ENCODE data around the gene LOXHD1.

Gene LOXHD1

DNA sequence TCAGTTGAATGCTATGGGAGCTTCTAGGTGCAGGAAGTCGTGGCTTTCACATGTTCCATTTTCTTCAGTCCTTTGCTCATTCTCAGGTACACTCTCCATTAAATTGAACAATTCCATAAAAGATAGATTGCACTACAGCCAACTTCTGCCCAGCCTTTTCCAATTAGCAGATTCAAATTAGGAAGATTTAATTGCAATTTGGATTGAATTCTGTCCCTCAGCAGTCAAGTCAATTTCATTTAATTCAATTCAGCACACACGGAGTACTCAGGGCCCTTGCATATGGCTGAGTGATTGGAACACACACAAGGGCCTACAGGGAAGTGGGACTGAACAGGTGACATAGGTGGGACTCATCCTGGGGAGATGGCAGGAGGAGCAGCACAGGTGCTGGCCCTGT, 220.4 kb downstream of the LOXHD1 start:
- DNase-seq: no peak

DNA sequence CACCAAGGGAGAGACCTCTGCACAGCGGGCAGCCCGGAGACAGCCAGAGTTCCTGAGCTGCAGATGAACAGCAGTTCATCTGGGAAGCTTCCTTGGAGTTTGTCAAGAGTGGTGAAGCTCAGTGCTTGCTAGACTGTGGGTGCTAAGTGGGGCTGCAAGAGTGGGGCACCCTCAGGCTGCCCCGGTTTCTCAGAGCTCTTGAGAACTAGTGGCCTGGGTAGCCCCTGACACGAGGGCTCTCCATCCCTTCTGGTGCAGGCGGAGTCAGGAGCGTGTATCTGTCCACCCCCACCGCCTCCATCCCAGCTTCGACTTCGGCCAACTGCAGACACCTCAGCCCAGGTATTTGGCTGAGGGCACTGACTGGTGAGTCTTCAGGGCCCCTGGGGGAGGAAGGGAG, 222.0 kb downstream of the LOXHD1 start:
- DNase-seq: no peak

DNA sequence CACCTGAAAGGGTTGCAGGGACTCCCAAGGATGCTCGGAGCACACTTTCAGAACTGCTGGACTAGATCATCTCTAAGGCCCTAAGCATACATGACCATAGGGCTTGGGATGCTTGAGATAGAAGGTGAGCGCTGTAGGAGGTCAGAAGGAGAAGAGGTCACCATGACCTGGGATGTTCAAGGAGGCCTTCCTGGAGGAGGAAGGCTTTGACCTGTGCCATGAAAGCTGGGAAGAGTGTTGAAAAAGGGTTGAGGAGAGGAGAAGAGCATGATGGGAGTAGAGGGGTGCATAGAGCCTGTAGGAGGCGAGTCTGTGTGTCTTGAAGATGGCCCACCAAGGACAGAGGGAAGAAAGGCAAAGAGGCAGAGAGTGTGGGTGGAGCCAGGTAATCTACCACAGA, 222.4 kb downstream of the LOXHD1 start:
- no peak for DNase-seq

DNA sequence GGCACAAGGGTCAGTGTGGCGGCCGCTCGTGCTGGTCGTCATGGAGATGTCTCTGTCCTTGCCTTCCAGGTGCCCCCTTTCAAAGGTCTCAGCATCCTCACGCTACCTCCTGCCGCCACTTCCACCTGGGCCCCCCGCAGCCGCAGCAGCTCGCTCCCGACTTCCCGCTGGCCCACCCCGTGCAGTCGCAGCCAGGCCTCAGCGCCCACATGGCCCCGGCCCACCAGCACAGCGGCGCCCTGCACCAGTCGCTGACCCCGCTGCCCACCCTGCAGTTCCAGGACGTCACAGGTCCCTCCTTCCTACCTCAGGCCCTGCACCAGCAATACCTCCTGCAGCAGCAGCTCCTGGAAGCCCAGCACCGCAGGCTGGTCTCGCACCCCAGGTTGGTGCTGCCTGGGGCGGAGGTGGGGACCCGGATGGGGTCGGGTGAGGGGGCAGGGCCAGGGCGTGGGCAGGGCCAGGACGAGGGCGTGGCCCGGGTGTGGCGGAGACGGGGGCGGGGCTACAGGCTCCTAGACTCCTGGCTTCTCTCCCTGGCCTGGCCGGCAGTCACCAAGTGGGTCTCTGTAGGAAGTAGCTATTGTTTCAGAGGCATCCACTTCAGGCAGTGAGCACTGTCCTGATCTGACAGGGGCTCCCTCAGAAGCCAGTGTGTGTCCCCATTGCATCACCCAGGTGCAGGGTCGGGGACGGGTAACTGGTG, 223.7 kb downstream of the LOXHD1 start:
- DNase-seq: peak in 1 of 2 donors; percentile 5

DNA sequence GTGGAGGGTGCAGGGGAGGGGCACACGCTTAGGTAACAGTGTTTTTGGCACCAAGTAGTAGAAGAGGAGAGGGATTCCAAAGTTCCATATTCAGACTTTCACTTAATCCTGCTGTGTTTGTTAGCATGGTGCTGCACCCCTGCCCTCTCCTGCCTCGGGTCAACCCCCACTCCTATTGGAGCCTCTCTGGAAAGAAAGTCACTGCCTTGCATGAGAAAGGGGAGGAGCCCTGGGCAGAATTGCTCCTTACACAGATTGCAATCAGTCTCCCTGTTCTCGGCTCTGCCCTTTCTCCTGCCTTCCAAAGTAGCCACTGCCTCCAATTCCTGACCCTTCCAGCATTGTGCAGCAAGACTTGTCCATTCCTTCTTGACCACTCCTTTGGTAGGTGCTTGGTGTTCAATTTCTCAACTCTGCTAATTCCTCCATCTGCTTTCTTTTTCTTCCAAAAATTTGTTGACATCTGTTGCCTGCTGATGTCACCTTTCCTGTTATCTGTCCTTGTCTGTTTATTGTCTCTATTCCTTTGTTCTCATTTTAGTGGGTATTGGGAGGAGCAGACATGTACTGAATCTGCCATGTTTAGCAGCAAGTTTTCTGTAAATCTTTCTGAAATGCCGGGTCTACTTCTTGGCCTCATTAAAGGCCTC, 225.4 kb downstream of the LOXHD1 start:
- DNase-seq: no peak

DNA sequence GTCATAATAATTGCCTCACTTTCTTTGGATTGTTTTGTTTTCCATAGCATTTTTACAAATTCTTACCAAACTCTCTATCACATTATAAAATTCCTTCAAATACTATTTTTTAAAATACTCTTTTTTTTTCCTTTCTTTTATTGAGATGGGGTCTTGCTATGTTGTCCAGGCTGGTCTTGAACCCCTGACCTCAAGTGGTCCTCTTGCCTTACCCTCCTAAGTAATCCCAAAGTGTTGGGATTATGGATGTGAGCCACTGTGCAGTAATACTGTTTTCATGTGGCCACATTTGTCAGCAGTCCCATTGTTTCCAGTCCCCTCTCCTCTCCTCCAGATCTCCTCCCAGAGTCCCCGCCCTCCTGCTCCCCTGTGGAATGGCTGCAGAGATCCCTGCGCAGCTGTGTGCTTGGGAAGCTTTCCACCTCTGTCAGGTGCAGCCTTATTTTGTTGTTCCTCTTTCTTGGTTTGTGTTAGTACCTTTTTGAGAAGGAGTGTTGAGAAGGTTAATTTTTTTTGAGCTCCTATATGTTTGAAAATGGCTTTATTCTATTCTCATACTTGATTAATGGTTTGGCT, 227.3 kb downstream of the LOXHD1 start:
- DNase-seq: no peak

DNA sequence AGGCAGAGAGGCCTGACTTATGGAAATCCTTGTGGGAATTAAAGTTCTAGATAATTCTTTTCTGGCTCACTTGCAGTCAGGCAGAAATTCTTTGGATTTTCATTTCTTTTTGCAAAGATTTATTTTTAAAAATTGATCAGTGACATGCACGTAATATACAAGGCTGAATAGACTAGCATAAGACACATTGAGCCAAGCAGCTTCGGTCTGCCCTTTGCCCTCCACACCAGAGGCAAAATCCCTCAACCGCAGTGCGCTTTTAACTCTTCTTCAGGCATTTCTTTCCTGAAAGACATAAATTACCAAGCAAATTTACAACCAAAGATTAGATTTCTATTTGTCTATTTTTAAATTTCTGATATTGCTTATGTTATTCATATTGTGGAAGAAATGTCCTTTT, 227.9 kb downstream of the LOXHD1 start:
- DNase-seq: no peak

DNA sequence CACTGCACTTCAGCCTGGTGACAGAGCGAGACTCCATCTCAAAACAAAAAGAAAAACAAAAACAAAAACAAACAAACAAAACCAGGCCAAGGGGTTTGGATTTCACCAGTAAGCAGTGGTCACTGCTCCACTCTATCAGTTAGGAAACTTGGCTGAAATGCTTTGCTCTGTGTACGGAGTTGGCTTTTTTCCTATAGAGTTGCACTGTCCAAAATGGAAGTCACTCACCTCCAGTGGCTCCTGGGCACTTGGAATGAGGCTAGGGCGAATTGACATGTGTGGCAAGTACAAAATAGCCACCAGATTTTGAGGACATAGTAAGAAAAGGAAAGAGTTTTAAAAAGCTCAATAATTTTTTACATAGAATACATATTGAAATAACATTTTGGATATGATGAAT, 228.7 kb downstream of the LOXHD1 start:
- DNase-seq: no peak

DNA sequence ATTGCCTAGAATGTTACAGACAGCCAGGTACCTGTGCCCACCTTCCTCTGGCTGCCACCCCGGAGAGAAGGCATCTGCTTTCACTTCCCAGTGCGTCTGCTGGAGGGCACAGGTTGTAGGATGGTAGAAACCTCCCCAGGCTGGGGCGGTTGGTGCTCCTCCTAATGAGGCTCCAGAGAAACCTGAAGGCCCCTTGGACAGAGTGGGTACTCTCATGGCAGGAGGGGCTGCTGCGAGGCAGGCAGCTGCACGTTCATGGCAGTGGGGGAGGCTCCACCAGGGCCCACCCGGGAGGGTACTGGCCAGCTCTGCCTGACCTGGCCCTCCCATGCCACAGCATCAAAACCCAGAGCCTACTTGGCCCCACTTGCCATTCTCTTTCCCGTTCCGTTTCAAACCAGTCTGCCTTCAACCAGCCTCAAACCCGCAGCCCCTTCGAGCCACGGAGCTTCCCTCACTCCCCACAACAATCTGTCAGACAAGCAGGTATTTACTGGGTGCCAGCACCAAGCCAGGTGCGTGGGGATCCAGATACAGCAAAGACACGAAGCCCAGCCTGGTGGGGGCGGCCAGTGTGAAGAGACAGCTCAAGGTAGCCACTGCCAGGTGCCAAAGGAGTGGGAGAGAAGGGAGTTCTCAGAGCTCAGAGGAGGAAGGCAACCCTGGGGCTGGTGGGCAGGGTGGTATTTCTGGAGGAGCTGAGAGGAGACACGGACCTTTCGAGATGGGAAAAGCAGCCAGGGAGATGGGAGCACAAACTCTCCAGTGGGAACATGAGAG, 229.6 kb downstream of the LOXHD1 start:
- no peak for DNase-seq
